ENCODE measurements around the gene CHRM5. TPM values are rescaled to one million over a fixed set of nuclear protein-coding genes. Genes with fewer than 3 reads are reported as not detected.
"Not testable (repeated sequence)": the region's sequence is repeated elsewhere in the genome, so short reads cannot be mapped to it uniquely, and the experiment has no call there.

Gene CHRM5
- total and polyA plus RNA-seq, 2 experiments from 2014 or later = 0.05 to 0.43 TPM

- Histone ChIP-seq H4K20me1 (ENCODE audit: insufficient read depth) (no peaks in the 10 kb centered on the region), H3K4me3 (no peak overlapping the region), H3K4me1 (ENCODE audit: insufficient read depth) (peaks cover 19% of the 10 kb centered on the region), H3K9me2 (ENCODE audit: insufficient read depth) (no peaks in the 10 kb centered on the region), H3K9me3 (ENCODE audit: low read depth) (peaks cover 3% of the 10 kb centered on the region), H2AFZ (no peak overlapping the region), H3K9ac (peak overlapping the region; percentile 21; the same call in 1 of the 2 replicates), H3F3A (ENCODE audit: insufficient read depth) (peaks cover 11% of the 10 kb centered on the region; the same call in 1 of the 2 replicates), H3K36me3 (ENCODE audit: low read depth) (no peaks in the 10 kb centered on the region), H3K4me2 (ENCODE audit: unreplicated experiment) (no peak overlapping the region), H3K27me3 (replicated peaks; ENCODE audit: insufficient read depth) (no peaks in the 10 kb centered on the region), H3K79me2 (ENCODE audit: insufficient read depth) (no peaks in the 10 kb centered on the region), H3K27ac (peak overlapping the region; percentile 67)
- DNase-seq = peak; percentile 36
- in situ Hi-C loops (cut with MboI) = no loop called here
- WGBS, 2 experiments (ENCODE audit: low coverage in 1 of 2, low lambda C conversion rate in 2 of 2, missing lambda C conversion rate in 2 of 2) = 70 to 75% methylated on average over 10 of the region's 10 CpGs
- TF ChIP-seq EZH2phosphoT487 (IDR thresholded peaks at IDR 0.05; ENCODE audit: insufficient read depth, low read depth) (no peak), EZH2 (IDR thresholded peaks at IDR 0.05; ENCODE audit: insufficient read depth, poor library complexity, severe bottlenecking) (no peak)
These were observed 79.8 kb downstream of the CHRM5 start for GRCh38 chr15:34047893-34048775.

- in situ Hi-C loops (cut with MboI) = no loop called here
- Histone ChIP-seq H3K4me3 (no peak overlapping the region), H3K9me3 (ENCODE audit: low read depth) (peaks cover 3% of the 10 kb centered on the region), H3K9me2 (ENCODE audit: insufficient read depth) (no peaks in the 10 kb centered on the region), H3K27me3 (replicated peaks; ENCODE audit: insufficient read depth) (no peaks in the 10 kb centered on the region), H3K4me1 (ENCODE audit: insufficient read depth) (peaks cover 19% of the 10 kb centered on the region), H3K4me2 (ENCODE audit: unreplicated experiment) (peak overlapping the region; percentile 28), H4K20me1 (ENCODE audit: insufficient read depth) (no peaks in the 10 kb centered on the region), H3K36me3 (ENCODE audit: low read depth) (no peaks in the 10 kb centered on the region), H2AFZ (no peak overlapping the region; the same call in 1 of the 2 replicates), H3F3A (ENCODE audit: insufficient read depth) (peaks cover 11% of the 10 kb centered on the region; the same call in 1 of the 2 replicates), H3K79me2 (ENCODE audit: insufficient read depth) (no peaks in the 10 kb centered on the region), H3K9ac (peak overlapping the region; percentile 3; the same call in 1 of the 2 replicates), H3K27ac (peak overlapping the region; percentile 35)
- 90 to 91% methylated on average over 2 of the region's 2 CpGs for WGBS, 2 experiments (ENCODE audit: low coverage in 1 of 2, low lambda C conversion rate in 2 of 2, missing lambda C conversion rate in 2 of 2)
- peak; percentile 68 for DNase-seq
- no peak for TF ChIP-seq EZH2phosphoT487 (IDR thresholded peaks at IDR 0.05; ENCODE audit: insufficient read depth, low read depth)
- TF ChIP-seq EZH2 (IDR thresholded peaks at IDR 0.05; ENCODE audit: insufficient read depth, poor library complexity, severe bottlenecking) = no peak
These were observed 80.8 kb downstream of the CHRM5 start for GRCh38 chr15:34049112-34049511.

- H3K9me2 ChIP-seq (ENCODE audit: insufficient read depth); H2AFZ ChIP-seq; in situ Hi-C loops (cut with MboI); H3K36me3 ChIP-seq (ENCODE audit: low read depth); H3K4me2 ChIP-seq (ENCODE audit: unreplicated experiment); H3K4me3 ChIP-seq; H3K27me3 ChIP-seq (replicated peaks; ENCODE audit: insufficient read depth); H3K9ac ChIP-seq; H4K20me1 ChIP-seq (ENCODE audit: insufficient read depth); H3K27ac ChIP-seq; H3K79me2 ChIP-seq (ENCODE audit: insufficient read depth); H3K9me3 ChIP-seq (ENCODE audit: low read depth); DNase-seq: not testable (repeated sequence)
- peaks cover 19% of the 10 kb centered on the region for H3K4me1 ChIP-seq (ENCODE audit: insufficient read depth)
- peaks cover 15% of the 10 kb centered on the region; the same call in 1 of the 2 replicates for H3F3A ChIP-seq (ENCODE audit: insufficient read depth)
- WGBS, 2 experiments (ENCODE audit: low coverage in 1 of 2, low lambda C conversion rate in 2 of 2, missing lambda C conversion rate in 2 of 2) = 58 to 70% methylated on average over 1 of the region's 1 CpG
These were observed 82.1 kb downstream of the CHRM5 start for GRCh38 chr15:34050385-34050784.

GRCh38 chr15:34054081-34054707 is 85.9 kb downstream of the CHRM5 start:
- no peak overlapping the region for H3K9ac ChIP-seq
- TF ChIP-seq EZH2phosphoT487 (IDR thresholded peaks at IDR 0.05; ENCODE audit: insufficient read depth, low read depth) (no peak), EZH2 (IDR thresholded peaks at IDR 0.05; ENCODE audit: insufficient read depth, poor library complexity, severe bottlenecking) (no peak)
- H3K4me3 ChIP-seq = no peak overlapping the region
- no peaks in the 10 kb centered on the region for H3K27me3 ChIP-seq (replicated peaks; ENCODE audit: insufficient read depth)
- in situ Hi-C loops (cut with MboI) = no loop called here
- no peak for DNase-seq
- H3K9me2 ChIP-seq (ENCODE audit: insufficient read depth) = no peaks in the 10 kb centered on the region
- 64 to 73% methylated on average over 3 of the region's 3 CpGs for WGBS, 2 experiments (ENCODE audit: low coverage in 1 of 2, low lambda C conversion rate in 2 of 2, missing lambda C conversion rate in 2 of 2)
- H3F3A ChIP-seq (ENCODE audit: insufficient read depth) = peaks cover 25% of the 10 kb centered on the region
- H3K9me3 ChIP-seq (ENCODE audit: low read depth) = peaks cover 3% of the 10 kb centered on the region
- no peaks in the 10 kb centered on the region for H3K79me2 ChIP-seq (ENCODE audit: insufficient read depth)
- no peaks in the 10 kb centered on the region for H4K20me1 ChIP-seq (ENCODE audit: insufficient read depth)
- H3K4me1 ChIP-seq (ENCODE audit: insufficient read depth) = peaks cover 20% of the 10 kb centered on the region
- no peak overlapping the region for H3K27ac ChIP-seq
- H3K4me2 ChIP-seq (ENCODE audit: unreplicated experiment) = no peak overlapping the region
- H2AFZ ChIP-seq = no peak overlapping the region
- no peaks in the 10 kb centered on the region for H3K36me3 ChIP-seq (ENCODE audit: low read depth)
